AG04450 (cell line): ENCODE results near the gene CHRNA10. TPM values are rescaled to one million over a fixed set of nuclear protein-coding genes. Genes with fewer than 3 reads are reported as not detected.

Experiments
- CTCF ChIA-PET: fragments of 300-600, 350-600 bp; formaldehyde crosslinking; extraction: SDS; loops from one replicate; lab custom pipeline; 2022; ENCODE audit warnings: antibody characterized with exemption, inconsistent platforms; lab: Charles Lee
- POLR2A ChIA-PET: fragments of 350-600 bp; formaldehyde crosslinking; extraction: SDS; loops from one replicate; lab custom pipeline; 2021; ENCODE audit warnings: antibody characterized with exemption, inconsistent platforms; lab: Yijun Ruan, JAX
- DNase-seq: peaks from one replicate; pipeline ENCODE4 v3.0.0-alpha.2; 2011; ENCODE audit warnings: low read depth, low spot score
- H3K27ac ChIP-seq: one replicate; pipeline ENCODE4 v1.5.1; 2012; ENCODE audit warnings: low read depth, low read length, control low read depth
- H3K27me3 ChIP-seq: one replicate; pipeline ENCODE4 v1.6.0; 2012; ENCODE audit warnings: low read length; ENCODE audit not compliant: control insufficient read depth, insufficient read depth
- H3K4me3 ChIP-seq: 2 replicates; pipeline ENCODE4 v1.5.1; 2011; ENCODE audit warnings: mild to moderate bottlenecking, low read depth, low read length, control low read depth
- H3K9me3 ChIP-seq: 2 replicates; pipeline ENCODE4 v1.5.1; 2012; ENCODE audit warnings: low read length; ENCODE audit not compliant: control insufficient read depth, insufficient read depth
- CTCF ChIP-seq: IDR thresholded peaks from 2 replicates; pipeline ENCODE4 v1.5.1; 2011; ENCODE audit warnings: low read depth, low read length, control low read depth, inconsistent platforms
- polyA plus RNA-seq: library from polyadenylated mRNA; depleted of rRNA; stranded (reverse); fragments of >200 nt; gene quantifications from 2 replicates; pipeline ENCODE4 v1.2.3, GENCODE V29; 2011

Gene CHRNA10
- polyA plus RNA-seq, 1 experiment = 0.25 TPM

GRCh38 chr11:3685923-3686322, 14.7 kb upstream of the CHRNA10 start:
- Histone ChIP-seq H3K4me3 (no peak overlapping the region), H3K27me3 (no peaks in the 10 kb centered on the region), H3K9me3 (no peaks in the 10 kb centered on the region), H3K27ac (no peak overlapping the region)
- ChIA-PET CTCF (no interaction called here), POLR2A (no interaction called here)
- no peak for DNase-seq
- TF ChIP-seq CTCF = no peak

DNA sequence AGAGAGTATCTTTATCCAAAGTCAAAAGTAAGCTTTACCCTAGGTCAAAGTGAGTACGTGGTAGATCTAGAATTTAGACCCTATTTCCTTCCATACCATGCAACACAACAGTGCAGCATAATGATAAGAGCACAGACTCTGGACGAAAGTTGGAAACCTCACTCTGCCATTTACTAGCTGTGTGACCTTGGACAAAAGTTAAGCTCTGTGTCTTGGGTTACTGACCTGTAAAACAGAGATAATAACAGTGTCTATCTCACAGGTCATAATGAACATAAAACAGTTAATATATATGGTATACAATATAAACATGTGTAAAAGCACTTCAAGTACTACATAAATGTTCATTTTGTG, 13.6 kb upstream of the CHRNA10 start:
- no peak for DNase-seq
- POLR2A ChIA-PET = no interaction called here
- TF ChIP-seq CTCF = no peak
- H3K4me3 ChIP-seq = no peak overlapping the region
- H3K27ac ChIP-seq = no peak overlapping the region
- H3K9me3 ChIP-seq = no peaks in the 10 kb centered on the region
- CTCF ChIA-PET = no interaction called here
- H3K27me3 ChIP-seq = no peaks in the 10 kb centered on the region

DNA sequence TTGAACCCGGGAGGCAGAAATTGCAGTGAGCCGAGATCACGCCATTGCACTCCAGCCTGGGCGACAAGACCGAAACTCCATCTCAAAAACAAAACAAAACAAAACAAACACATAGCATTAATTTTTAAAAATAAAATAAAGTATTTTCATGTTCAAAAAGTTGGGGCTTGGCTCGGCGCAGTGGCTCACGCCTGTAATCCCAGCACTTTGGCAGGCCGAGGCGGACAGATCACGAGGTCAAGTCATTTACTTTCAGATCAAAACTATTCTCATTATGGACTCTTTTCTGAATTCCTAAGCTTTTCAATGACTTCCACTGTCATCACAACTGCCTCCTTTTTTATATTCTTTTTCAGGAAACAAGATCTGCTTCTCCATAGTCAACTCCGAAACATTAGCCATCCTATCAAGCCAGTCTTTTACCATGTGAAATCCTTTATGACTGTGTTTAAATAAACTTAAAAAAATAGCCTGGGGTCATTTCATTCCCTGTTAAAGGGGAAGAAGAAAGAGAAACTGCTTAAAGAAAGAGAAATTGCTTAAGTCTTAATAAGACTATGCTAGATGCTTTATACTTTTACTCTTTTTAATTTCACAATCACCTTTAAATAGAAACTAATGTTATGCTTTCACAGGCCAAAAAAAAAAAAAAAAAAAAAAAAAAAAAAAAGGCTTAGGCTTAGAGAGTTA, 13.1 kb upstream of the CHRNA10 start:
- no peaks in the 10 kb centered on the region for H3K27me3 ChIP-seq
- CTCF ChIA-PET = no interaction called here
- no peak overlapping the region for H3K4me3 ChIP-seq
- TF ChIP-seq CTCF = no peak
- POLR2A ChIA-PET = interaction anchor here (0.9 kb wide), 1 partner anchor 11 kb away, joined by 3 read pairs; no protein-coding TSS in a partner anchor
- no peak overlapping the region for H3K27ac ChIP-seq
- no peaks in the 10 kb centered on the region for H3K9me3 ChIP-seq
- DNase-seq = no peak

DNA sequence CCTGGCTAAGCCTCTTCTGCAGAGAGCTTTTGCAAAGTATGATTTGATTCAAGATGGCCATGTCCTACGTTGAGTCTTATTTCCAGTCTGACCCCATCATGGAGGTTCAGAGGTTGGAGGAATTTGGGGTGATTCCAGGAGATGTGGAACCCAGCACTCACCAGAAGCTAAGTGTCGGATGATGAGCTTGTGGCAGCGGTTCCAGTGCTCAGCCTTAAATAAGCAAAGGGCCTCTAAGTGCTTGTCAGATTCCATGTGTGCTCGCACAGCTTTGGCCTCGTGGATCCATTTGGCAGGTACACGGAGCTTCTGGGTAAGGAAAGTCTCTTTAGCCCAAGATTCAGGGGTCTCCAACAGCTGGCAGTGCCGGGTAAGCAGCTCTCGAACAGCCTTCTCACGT, 11.9 kb upstream of the CHRNA10 start:
- Histone ChIP-seq H3K27ac (no peak overlapping the region), H3K4me3 (no peak overlapping the region), H3K27me3 (no peaks in the 10 kb centered on the region), H3K9me3 (no peaks in the 10 kb centered on the region)
- no peak for TF ChIP-seq CTCF
- ChIA-PET CTCF (interaction anchor here (0.9 kb wide), 1 partner anchor 390 kb away, joined by 4 read pairs; no protein-coding TSS in a partner anchor), POLR2A (interaction anchor here (0.9 kb wide), 1 partner anchor 10 kb away, joined by 3 read pairs; no protein-coding TSS in a partner anchor)
- no peak for DNase-seq

DNA sequence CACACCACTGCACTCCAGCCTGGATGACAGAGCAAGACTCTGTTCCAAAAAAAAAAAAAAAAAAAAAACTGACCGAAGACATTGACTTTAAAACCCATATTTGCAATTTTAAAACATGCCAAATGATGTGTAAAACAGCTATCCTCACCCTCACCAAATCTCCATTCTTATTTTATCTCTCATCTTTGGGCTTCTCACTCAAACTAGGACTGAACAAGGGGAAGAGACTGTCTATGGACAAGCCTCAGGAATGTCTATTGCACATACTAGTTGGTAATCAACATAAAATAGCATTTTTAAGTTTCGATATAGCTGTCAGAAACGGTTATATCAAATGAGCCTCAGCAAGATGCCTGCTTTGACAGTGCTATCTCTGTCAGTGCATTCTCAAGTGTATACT, 7.9 kb upstream of the CHRNA10 start:
- ChIA-PET POLR2A (interaction anchor here (0.7 kb wide), 1 partner anchor 28 kb away, joined by 8 read pairs; no protein-coding TSS in a partner anchor), CTCF (no interaction called here)
- no peak for TF ChIP-seq CTCF

More for the DNA sequence above, 7.9 kb upstream of the CHRNA10 start:
- no peak for DNase-seq
- no peaks in the 10 kb centered on the region for H3K9me3 ChIP-seq
- H3K27me3 ChIP-seq = no peaks in the 10 kb centered on the region
- H3K27ac ChIP-seq = no peak overlapping the region
- no peak overlapping the region for H3K4me3 ChIP-seq
